RKO (cell line): ENCODE measurements around the gene SAP30L.

Source experiments
- DNase-seq: peaks from one replicate; pipeline ENCODE4 v3.0.0-alpha.2; 2016; ENCODE audit warnings: low spot score

Gene SAP30L

GRCh38 chr5:154509784-154510555, 64.2 kb downstream of the SAP30L start:
- peak; percentile 9 for DNase-seq
